Spleen (tissue), 11 donors: ENCODE data around the gene HINFP. TPM values are rescaled to one million over a fixed set of nuclear protein-coding genes. Genes with fewer than 3 reads are reported as not detected.
"Not testable (repeated sequence)": the region's sequence is repeated elsewhere in the genome, so short reads cannot be mapped to it uniquely, and the experiment has no call there.

Experiments used
- DNase-seq: peaks from one replicate; pipeline ENCODE4 v3.0.0-alpha.2; 2020
- H3K27ac ChIP-seq, 8 donors: fragments of 200-600 bp; sonication (generic) in 7 of 8; 1 replicate in 4 of 8; 2 replicates in 4 of 8; pipeline versions ENCODE4 v1.5.0 to v1.8.0; 2016 to 2021; ENCODE audit warnings: inconsistent platforms in 4 of 8, mild to moderate bottlenecking in 4 of 8, moderate library complexity in 1 of 8
- H3K27me3 ChIP-seq, 7 donors: fragments of 200-600 bp; sonication (generic) in 6 of 7; replicated peaks in 1 of 7; 1 replicate in 4 of 7; 2 replicates in 3 of 7; pipeline versions ENCODE4 v1.5.0 to v1.8.0; 2016 to 2021; ENCODE audit warnings: inconsistent platforms in 3 of 7, mild to moderate bottlenecking in 1 of 7
- H3K36me3 ChIP-seq, 6 donors: fragments of 200-600 bp; sonication (generic) in 5 of 6; 1 replicate in 4 of 6; 2 replicates in 2 of 6; pipeline versions ENCODE4 v1.5.0 to v1.8.0; 2016 to 2021; ENCODE audit warnings: inconsistent platforms in 2 of 6
- H3K4me1 ChIP-seq, 6 donors: fragments of 200-600 bp; sonication (generic) in 5 of 6; 1 replicate in 3 of 6; 2 replicates in 3 of 6; pipeline versions ENCODE4 v1.5.0 to v1.8.0; 2016 to 2021; ENCODE audit warnings: inconsistent platforms in 3 of 6
- H3K4me3 ChIP-seq, 8 donors: fragments of 200-600 bp; sonication (generic) in 7 of 8; 1 replicate in 4 of 8; 2 replicates in 4 of 8; pipeline versions ENCODE4 v1.5.0 to v1.8.0; 2016 to 2021; ENCODE audit warnings: inconsistent platforms in 4 of 8, mild to moderate bottlenecking in 4 of 8, moderate library complexity in 2 of 8
- H3K9me3 ChIP-seq, 8 donors: fragments of 200-600 bp; sonication (generic) in 7 of 8; 1 replicate in 4 of 8; 2 replicates in 4 of 8; pipeline versions ENCODE4 v1.5.0 to v1.8.0; 2016 to 2021; ENCODE audit warnings: inconsistent platforms in 4 of 8
- CTCF ChIP-seq, 11 experiments: fragments of 200-600 bp in 7 of 11; fragments of 450-650 bp in 4 of 11; sonication (generic) in 4 of 11; IDR thresholded peaks in 8 of 11; conservative IDR thresholded peaks in 3 of 11; 1 replicate in 7 of 11; 2 replicates in 4 of 11; pipeline versions ENCODE4 v1.4.0 to v1.8.0; 2016 to 2021; ENCODE audit warnings: antibody characterized with exemption in 11 of 11, inconsistent platforms in 4 of 11, mild to moderate bottlenecking in 1 of 11
- POLR2A ChIP-seq, 3 donors: fragments of 450-650 bp; IDR thresholded peaks; one replicate each; pipeline ENCODE4 v1.5.1; 2017; ENCODE audit warnings: antibody characterized with exemption in 3 of 3, mild to moderate bottlenecking in 1 of 3
- POLR2AphosphoS5 ChIP-seq, 3 donors: sonication (generic); formaldehyde crosslinking; IDR thresholded peaks; one replicate each; pipeline ENCODE4 v1.5.1; 2017; ENCODE audit warnings: antibody characterized with exemption in 3 of 3
- WGBS, 5 donors: extraction: QIAGEN DNeasy Blood & Tissue Kit in 3 of 5; methylation state at CpG; one replicate each; pipeline versions ENCODE4 v1.1.5 to v1.1.7; 2013 to 2018; 5-methylcytosine and 5-hydroxymethylcytosine counted together
- intact Hi-C: fragments of 100-400 bp; cut with DNase I; formaldehyde crosslinking; loops from one replicate; pipeline ENCODE4 v1.15.0; 2023; ENCODE audit warnings: low total_unique reads
- polyA plus RNA-seq, 3 donors: library from polyadenylated mRNA; stranded (reverse); fragments of 200-250 nt; gene quantifications; one replicate each; pipeline ENCODE4 v1.2.1, GENCODE V29; 2013
- total RNA-seq, 7 donors: library from RNA; depleted of rRNA in 3 of 7; stranded (reverse); fragments of >200 nt in 3 of 7; fragmentation: NEBNext Ultra II Directional in 4 of 7; extraction: Animal tissue kit (Norgen Biotek cat#: 25700) in 4 of 7; gene quantifications; one replicate each; pipeline versions ENCODE4 v1.1.0 to v1.2.1, GENCODE V29; 2016 to 2021
- donor health status: healthy with polysubstance abuse.
- donor health status: DM: no; HTN: no; CAD: no; lungs with moderate emphysema.
- donor health status: DM: no; HTN: no; CAD: no.
- donor health status: Bipolar disorder and iron deficiency.
- donor health status: healthy.
- donor health status: DM: no; HTN: no; CAD: no.
- donor health status: DM: yes; HTN: yes; CAD: no.

The HINFP gene
- total and polyA plus RNA-seq, 10 donors = 12.8 to 40.7 (median 33.0) TPM

GRCh38 chr11:119100246-119100970 is 21.0 kb upstream of the HINFP start:
- H3K27ac ChIP-seq = peak overlapping the region in 1 of 8 donors; percentile 91
- peaks cover 0 to 31% (median 19%) of the 10 kb centered on the region in 6 donors for H3K36me3 ChIP-seq
- H3K9me3 ChIP-seq = no peaks in the 10 kb centered on the region
- no peak for TF ChIP-seq POLR2A (IDR thresholded peaks at IDR 0.05)
- TF ChIP-seq CTCF (IDR thresholded peaks at IDR 0.05 in 8 of 11, conservative IDR thresholded peaks at IDR 0.05 in 3 of 11) = peak in 2 of 11 experiments; percentile 11 to 21
- no peak for TF ChIP-seq POLR2AphosphoS5 (IDR thresholded peaks at IDR 0.05)
- peak overlapping the region; percentile 83 to 99 (median 92) for H3K4me3 ChIP-seq
- H3K4me1 ChIP-seq = peaks cover 24 to 71% (median 45%) of the 10 kb centered on the region in 6 donors
- no peaks in the 10 kb centered on the region for H3K27me3 ChIP-seq
- 55 to 62% (median 56%) methylated on average over 11 of the region's 11 CpGs for WGBS, 5 donors
- peak; percentile 67 for DNase-seq
- intact Hi-C loops = no loop called here

- intact Hi-C loops = no loop called here
- H3K27me3 ChIP-seq = no peaks in the 10 kb centered on the region
- H3K36me3 ChIP-seq = peaks cover 0 to 31% (median 19%) of the 10 kb centered on the region in 6 donors
- peak overlapping the region; percentile 85 to 98 (median 92) for H3K27ac ChIP-seq
- no peaks in the 10 kb centered on the region for H3K9me3 ChIP-seq
- peaks cover 21 to 71% (median 41%) of the 10 kb centered on the region in 6 donors for H3K4me1 ChIP-seq
- H3K4me3 ChIP-seq = peak overlapping the region; percentile 83 to 99 (median 92)
- TF ChIP-seq POLR2AphosphoS5 (IDR thresholded peaks at IDR 0.05) (peak in 1 of 3 donors; percentile 61), POLR2A (IDR thresholded peaks at IDR 0.05) (no peak), CTCF (IDR thresholded peaks at IDR 0.05 in 8 of 11, conservative IDR thresholded peaks at IDR 0.05 in 3 of 11) (peak in 1 of 11 experiments; percentile 17)
- WGBS, 5 donors = 1 to 3% (median 2%) methylated on average over 16 to 29 of the region's 29 CpGs
- DNase-seq = peak; percentile 75
Observed at GRCh38 chr11:119100994-119101758, 20.2 kb upstream of the HINFP start.

GRCh38 chr11:119101759-119102423 is 19.5 kb upstream of the HINFP start, which contains the start of gene DPAGT1:
TSS of gene DPAGT1 (minus strand) at chr11:119101853. CDS start at chr11:119101655, 198 bp downstream.
- WGBS, 5 donors = 0 to 1% (median 0%) methylated on average over 28 to 32 of the region's 32 CpGs
- peak; percentile 94 for DNase-seq
- H3K36me3 ChIP-seq = peaks cover 0 to 25% (median 15%) of the 10 kb centered on the region in 6 donors
- TF ChIP-seq CTCF (IDR thresholded peaks at IDR 0.05 in 8 of 11, conservative IDR thresholded peaks at IDR 0.05 in 3 of 11) (no peak), POLR2A (IDR thresholded peaks at IDR 0.05) (peak in 1 of 3 donors; percentile 57), POLR2AphosphoS5 (IDR thresholded peaks at IDR 0.05) (peak; percentile 6 to 82 (median 73))
- H3K4me1 ChIP-seq = peaks cover 25 to 71% (median 47%) of the 10 kb centered on the region in 6 donors
- peak within 1 kb of the TSS; percentile 83 to 99 (median 92) for H3K4me3 ChIP-seq
- peak within 1 kb of the TSS; percentile 85 to 98 (median 92) for H3K27ac ChIP-seq
- H3K9me3 ChIP-seq = no peaks in the 10 kb centered on the region
- intact Hi-C loops = no loop called here
- H3K27me3 ChIP-seq = no peaks in the 10 kb centered on the region

DNA sequence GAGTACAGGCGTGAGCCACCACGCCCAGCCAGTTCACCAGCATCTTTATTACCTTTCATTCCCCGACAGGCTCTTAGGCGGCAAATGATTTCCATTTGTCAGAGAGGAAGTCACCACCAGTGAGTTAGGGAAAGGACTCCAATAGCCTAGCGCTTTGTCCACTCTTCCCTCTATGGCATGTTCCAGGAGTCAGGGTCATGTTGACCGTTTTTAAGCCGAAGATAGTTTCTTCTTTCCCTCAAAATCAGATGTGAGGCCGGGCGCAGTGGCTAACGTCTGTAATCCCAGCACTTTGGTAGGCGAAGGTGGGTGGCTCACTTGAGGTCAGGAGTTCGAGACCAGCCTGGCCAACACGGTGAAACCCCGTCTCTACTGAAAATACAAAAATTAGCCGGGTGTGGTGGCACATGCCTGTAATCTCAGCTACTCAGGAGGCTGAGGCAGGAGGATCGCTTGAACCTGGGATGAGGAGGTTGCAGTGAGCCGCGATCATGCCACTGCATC is 18.2 kb upstream of the HINFP start:
- Histone ChIP-seq H3K36me3 (peaks cover 0 to 12% (median 2%) of the 10 kb centered on the region in 6 donors), H3K4me1 (peaks cover 27 to 68% (median 49%) of the 10 kb centered on the region in 6 donors), H3K4me3 (peak overlapping the region in 6 of 8 donors; percentile 83 to 99 (median 92)), H3K27ac (peak overlapping the region; percentile 85 to 98 (median 92))
- whole genome bisulfite sequencing, 5 donors = 81 to 90% (median 86%) methylated on average over 18 of the region's 18 CpGs
- DNase-seq = peak; percentile 49
- H3K9me3 ChIP-seq, intact Hi-C loops, H3K27me3 ChIP-seq: not testable (repeated sequence)
